HUES64 (cell line): ENCODE results near the gene EWSR1.

Experiments
- H3K27ac ChIP-seq: 2 replicates; pipeline ENCODE4 v1.7.0; 2013; ENCODE audit warnings: low read depth, low read length, inconsistent platforms
- H3K27me3 ChIP-seq: 2 replicates; pipeline ENCODE4 v1.6.1; 2013; ENCODE audit warnings: mild to moderate bottlenecking, low read length; ENCODE audit not compliant: insufficient read depth
- H3K36me3 ChIP-seq: 2 replicates; pipeline ENCODE4 v1.6.1; 2013; ENCODE audit warnings: mild to moderate bottlenecking, low read length; ENCODE audit not compliant: insufficient read depth
- H3K4me1 ChIP-seq: 2 replicates; pipeline ENCODE4 v1.6.1; 2013; ENCODE audit warnings: mild to moderate bottlenecking, low read length, moderate library complexity; ENCODE audit not compliant: insufficient read depth
- H3K4me3 ChIP-seq: 2 replicates; pipeline ENCODE4 v1.5.1; 2013; ENCODE audit warnings: mild to moderate bottlenecking, low read length, moderate library complexity
- H3K9ac ChIP-seq: 2 replicates; pipeline ENCODE4 v1.6.1; 2013; ENCODE audit warnings: mild to moderate bottlenecking, low read depth, low read length
- H3K9me3 ChIP-seq: 2 replicates; pipeline ENCODE4 v1.6.1; 2013; ENCODE audit warnings: low read depth, low read length; ENCODE audit not compliant: insufficient read depth
- WGBS: fragments of 150-250, 120-280 bp; methylation state at CpG from one replicate; pipeline ENCODE4 v1.1.7; 2013; ENCODE audit warnings: missing lambda C conversion rate; 5-methylcytosine and 5-hydroxymethylcytosine counted together

Gene EWSR1

GRCh38 chr22:29309332-29310064 is 41.4 kb downstream of the EWSR1 start:
- no peak overlapping the region for H3K27ac ChIP-seq
- no peak overlapping the region for H3K9ac ChIP-seq

GRCh38 chr22:29310065-29310862 is 42.2 kb downstream of the EWSR1 start:
- WGBS, result 88% methylated on average over 28 of the region's 28 CpGs
- Histone ChIP-seq H3K27ac (no peak overlapping the region), H3K27me3 (peaks cover 29% of the 10 kb centered on the region), H3K4me1 (peaks cover 17% of the 10 kb centered on the region), H3K9me3 (no peaks in the 10 kb centered on the region), H3K4me3 (no peak overlapping the region), H3K9ac (no peak overlapping the region), H3K36me3 (no peaks in the 10 kb centered on the region)

More at GRCh38 chr22:29309332-29310064, 41.4 kb downstream of the EWSR1 start:
- no peaks in the 10 kb centered on the region for H3K9me3 ChIP-seq
- peaks cover 17% of the 10 kb centered on the region for H3K4me1 ChIP-seq
- peaks cover 21% of the 10 kb centered on the region for H3K27me3 ChIP-seq
- 95% methylated on average over 21 of the region's 21 CpGs for WGBS
- no peaks in the 10 kb centered on the region for H3K36me3 ChIP-seq
- no peak overlapping the region for H3K4me3 ChIP-seq

GRCh38 chr22:29310863-29311339 is 42.8 kb downstream of the EWSR1 start:
- Histone ChIP-seq H3K4me1 (peaks cover 15% of the 10 kb centered on the region), H3K27ac (no peak overlapping the region), H3K4me3 (no peak overlapping the region), H3K36me3 (no peaks in the 10 kb centered on the region), H3K9me3 (no peaks in the 10 kb centered on the region), H3K9ac (no peak overlapping the region), H3K27me3 (peaks cover 35% of the 10 kb centered on the region)
- 44% methylated on average over 18 of the region's 18 CpGs for WGBS

DNA sequence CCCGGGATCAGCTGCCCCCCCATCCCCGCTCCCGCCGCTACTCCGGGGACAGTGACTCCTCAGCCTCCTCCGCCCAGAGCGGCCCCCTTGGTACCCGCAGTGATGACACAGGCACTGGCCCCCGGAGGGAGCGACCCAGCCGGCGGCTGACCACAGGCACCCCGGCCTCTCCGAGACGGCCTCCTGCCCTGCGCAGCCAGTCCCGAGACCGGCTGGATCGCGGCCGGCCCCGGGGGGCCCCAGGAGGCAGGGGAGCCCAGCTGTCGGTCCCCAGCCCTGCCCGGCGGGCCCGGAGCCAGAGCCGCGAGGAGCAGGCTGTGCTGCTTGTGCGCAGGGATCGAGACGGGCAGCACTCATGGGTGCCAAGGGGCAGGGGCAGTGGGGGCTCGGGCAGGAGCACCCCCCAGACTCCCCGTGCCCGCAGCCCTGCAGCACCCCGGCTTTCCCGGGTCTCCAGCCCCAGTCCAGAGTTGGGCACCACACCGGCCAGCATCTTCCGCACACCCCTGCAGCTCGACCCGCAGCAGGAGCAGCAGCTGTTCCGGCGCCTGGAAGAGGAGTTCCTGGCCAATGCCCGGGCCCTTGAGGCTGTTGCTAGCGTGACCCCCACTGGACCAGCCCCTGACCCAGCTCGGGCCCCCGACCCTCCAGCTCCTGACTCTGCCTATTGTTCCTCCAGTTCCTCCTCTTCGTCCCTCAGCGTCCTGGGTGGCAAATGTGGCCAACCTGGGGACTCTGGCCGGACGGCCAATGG is 43.6 kb downstream of the EWSR1 start:
- H3K9ac ChIP-seq, result no peak overlapping the region
- H3K27ac ChIP-seq, result no peak overlapping the region
- H3K4me3 ChIP-seq, result no peak overlapping the region
- no peaks in the 10 kb centered on the region for H3K9me3 ChIP-seq
- H3K36me3 ChIP-seq, result no peaks in the 10 kb centered on the region
- peaks cover 42% of the 10 kb centered on the region for H3K27me3 ChIP-seq
- WGBS, result 92% methylated on average over 50 of the region's 50 CpGs
- H3K4me1 ChIP-seq, result peaks cover 14% of the 10 kb centered on the region

GRCh38 chr22:29312218-29313125 is 44.4 kb downstream of the EWSR1 start:
- Histone ChIP-seq H3K27me3 (peaks cover 48% of the 10 kb centered on the region), H3K4me3 (no peak overlapping the region), H3K4me1 (peaks cover 14% of the 10 kb centered on the region), H3K9ac (no peak overlapping the region), H3K36me3 (no peaks in the 10 kb centered on the region), H3K27ac (no peak overlapping the region), H3K9me3 (no peaks in the 10 kb centered on the region)
- 95% methylated on average over 25 of the region's 25 CpGs for WGBS

GRCh38 chr22:29313126-29313575 is 45.1 kb downstream of the EWSR1 start:
- Histone ChIP-seq H3K9ac (no peak overlapping the region), H3K4me1 (peaks cover 14% of the 10 kb centered on the region), H3K36me3 (no peaks in the 10 kb centered on the region), H3K4me3 (no peak overlapping the region), H3K27me3 (peaks cover 47% of the 10 kb centered on the region), H3K27ac (no peak overlapping the region), H3K9me3 (no peaks in the 10 kb centered on the region)
- WGBS, result 78% methylated on average over 44 of the region's 44 CpGs

DNA sequence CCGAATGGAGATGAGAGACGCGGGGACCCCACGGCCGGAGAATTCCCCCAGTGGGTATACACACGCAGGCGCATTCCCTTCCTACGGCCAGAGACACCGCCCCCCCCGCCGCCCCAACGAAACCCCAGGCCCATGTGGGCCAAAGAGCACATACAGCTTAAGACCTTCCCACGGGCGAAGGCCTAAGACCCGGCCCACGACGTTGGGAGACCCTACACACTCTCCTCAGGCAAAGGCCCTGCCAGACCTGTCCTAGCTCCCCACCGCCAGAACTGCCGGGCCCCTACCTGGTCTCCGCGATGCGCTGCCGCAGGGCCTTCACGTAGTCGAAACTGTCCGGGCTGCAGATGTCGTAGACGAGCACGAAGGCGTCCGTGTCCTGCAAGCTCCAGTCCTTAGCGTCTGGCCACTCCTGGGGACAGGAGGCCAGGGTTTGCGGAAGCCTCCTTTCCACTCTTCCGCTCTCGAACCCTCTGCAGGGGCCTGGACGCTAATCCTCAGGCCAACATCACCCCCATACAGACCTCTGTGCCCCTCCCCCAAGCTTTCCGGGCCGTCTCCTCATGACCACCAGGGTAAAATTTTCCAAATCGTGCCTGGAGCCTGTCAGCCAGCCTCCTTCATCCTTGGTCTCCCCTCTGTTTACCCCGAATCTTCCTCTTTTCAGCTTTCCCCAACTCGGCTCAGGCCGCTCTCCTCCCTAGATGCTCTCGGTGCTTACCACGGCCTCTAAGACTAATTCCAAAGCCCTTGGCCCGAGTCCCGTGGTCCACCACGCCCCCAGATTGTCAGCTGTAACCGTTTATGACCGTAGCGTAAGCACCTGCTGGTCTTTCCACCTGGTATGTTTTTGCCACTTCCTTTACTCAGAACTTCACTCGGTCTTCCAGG is 45.8 kb downstream of the EWSR1 start:
- no peak overlapping the region for H3K27ac ChIP-seq
- H3K27me3 ChIP-seq, result peaks cover 47% of the 10 kb centered on the region
- no peak overlapping the region for H3K4me3 ChIP-seq
- H3K9me3 ChIP-seq, result no peaks in the 10 kb centered on the region
- WGBS, result 66% methylated on average over 51 of the region's 51 CpGs
- H3K36me3 ChIP-seq, result no peaks in the 10 kb centered on the region
- no peak overlapping the region for H3K9ac ChIP-seq
- peaks cover 14% of the 10 kb centered on the region for H3K4me1 ChIP-seq

DNA sequence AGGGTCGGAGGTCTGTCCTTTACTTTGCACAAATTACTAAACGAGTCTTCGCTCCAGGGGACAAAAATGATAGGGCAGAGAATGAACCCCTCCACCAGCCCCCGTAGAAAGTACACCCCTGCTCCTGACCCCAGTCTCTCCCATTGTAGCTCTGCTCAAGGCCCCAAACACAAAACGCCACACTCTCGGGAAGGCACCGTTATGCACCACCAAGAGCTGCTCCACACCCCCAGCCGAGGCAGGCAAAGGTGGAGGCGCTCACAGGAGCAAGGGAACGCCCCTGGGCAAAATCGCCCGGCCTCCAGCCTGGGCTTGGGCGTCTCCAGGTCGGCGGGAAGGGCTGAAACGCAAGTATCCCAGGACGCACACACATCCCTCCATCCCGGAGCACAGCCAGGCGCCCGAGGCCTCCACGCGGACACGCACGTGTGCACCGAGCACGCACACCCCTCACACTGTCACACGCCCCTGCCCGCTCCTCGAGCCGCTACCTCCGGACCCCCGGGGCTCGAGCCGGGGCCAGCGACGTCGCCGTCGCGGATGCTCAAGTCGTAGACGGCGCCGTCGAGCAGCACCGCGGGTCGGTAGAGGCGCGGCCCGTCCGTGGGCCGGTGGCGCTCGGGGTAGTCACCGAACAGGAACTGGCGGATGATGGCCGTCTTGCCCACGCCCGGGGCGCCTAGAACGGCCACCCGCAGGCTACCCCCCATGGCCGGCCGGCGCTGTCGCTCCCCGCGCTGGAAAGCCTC is 46.6 kb downstream of the EWSR1 start:
- Histone ChIP-seq H3K36me3 (no peaks in the 10 kb centered on the region), H3K9me3 (no peaks in the 10 kb centered on the region), H3K4me1 (peaks cover 14% of the 10 kb centered on the region), H3K27ac (no peak overlapping the region), H3K9ac (no peak overlapping the region), H3K4me3 (peak overlapping the region; percentile 51), H3K27me3 (peaks cover 47% of the 10 kb centered on the region)
- WGBS, result 3% methylated on average over 69 of the region's 69 CpGs
